Measurements from ENCODE around the gene GIMAP1. TPM values are rescaled to one million over a fixed set of nuclear protein-coding genes. Genes with fewer than 3 reads are reported as not detected.

Gene GIMAP1
- polyA plus RNA-seq, 1 donor from 2014 or later, result not detected

GRCh38 chr7:150733482-150734095, 17.2 kb downstream of the GIMAP1 start:
- Histone ChIP-seq H3K79me2 (replicated peaks; ENCODE audit: insufficient read depth, low read length) (no peaks in the 10 kb centered on the region), H3K9ac (ENCODE audit: low read length) (no peak overlapping the region), H3F3A (ENCODE audit: insufficient read depth, low read length, poor library complexity, severe bottlenecking) (no peaks in the 10 kb centered on the region), H3K27me3 (ENCODE audit: insufficient read depth, low read depth, low read length) (no peaks in the 10 kb centered on the region), H3K36me3 (ENCODE audit: insufficient read depth, low read length) (no peaks in the 10 kb centered on the region), H3K9me2 (ENCODE audit: insufficient read depth, low read length) (no peaks in the 10 kb centered on the region), H2AFZ (ENCODE audit: low read depth, low read length) (no peak overlapping the region), H3K9me3 (ENCODE audit: low read length) (no peaks in the 10 kb centered on the region), H3K27ac (ENCODE audit: low read length) (no peak overlapping the region), H4K20me1 (ENCODE audit: insufficient read depth) (no peaks in the 10 kb centered on the region), H3K4me3 (ENCODE audit: low read length) (no peak overlapping the region), H3K4me2 (ENCODE audit: low read length) (no peak overlapping the region)
- TF ChIP-seq EP300 (conservative IDR thresholded peaks at IDR 0.05; ENCODE audit: poor library complexity, severe bottlenecking), result no peak
- TF ChIP-seq MXI1 (conservative IDR thresholded peaks at IDR 0.05; ENCODE audit: poor library complexity, severe bottlenecking), result no peak
- TF ChIP-seq CTCF (IDR thresholded peaks at IDR 0.05; ENCODE audit: poor library complexity, severe bottlenecking), result no peak
- TF ChIP-seq TAF1 (IDR thresholded peaks at IDR 0.05; ENCODE audit: low read depth), result no peak
- TF ChIP-seq EZH2 (IDR thresholded peaks at IDR 0.05; ENCODE audit: borderline replicate concordance, insufficient read depth, low read length, poor library complexity, severe bottlenecking), result no peak
- TF ChIP-seq REST (IDR thresholded peaks at IDR 0.05; ENCODE audit: borderline replicate concordance), result no peak
- no peak for TF ChIP-seq POLR2AphosphoS5 (IDR thresholded peaks at IDR 0.05)
- no peak for TF ChIP-seq SMC3 (conservative IDR thresholded peaks at IDR 0.05; ENCODE audit: poor library complexity)
- no peak for TF ChIP-seq RAD21 (conservative IDR thresholded peaks at IDR 0.05)

GRCh38 chr7:150734254-150734653, 17.8 kb downstream of the GIMAP1 start:
- Histone ChIP-seq H3K79me2 (replicated peaks; ENCODE audit: insufficient read depth, low read length) (no peaks in the 10 kb centered on the region), H3K4me2 (ENCODE audit: low read length) (no peak overlapping the region), H3K4me3 (ENCODE audit: low read length) (no peak overlapping the region), H3F3A (ENCODE audit: insufficient read depth, low read length, poor library complexity, severe bottlenecking) (no peaks in the 10 kb centered on the region), H3K27me3 (ENCODE audit: insufficient read depth, low read depth, low read length) (no peaks in the 10 kb centered on the region), H3K9me2 (ENCODE audit: insufficient read depth, low read length) (no peaks in the 10 kb centered on the region), H3K27ac (ENCODE audit: low read length) (no peak overlapping the region), H3K36me3 (ENCODE audit: insufficient read depth, low read length) (no peaks in the 10 kb centered on the region), H3K9ac (ENCODE audit: low read length) (no peak overlapping the region), H4K20me1 (ENCODE audit: insufficient read depth) (no peaks in the 10 kb centered on the region), H3K9me3 (ENCODE audit: low read length) (no peaks in the 10 kb centered on the region), H2AFZ (ENCODE audit: low read depth, low read length) (no peak overlapping the region)
- no peak for TF ChIP-seq MXI1 (conservative IDR thresholded peaks at IDR 0.05; ENCODE audit: poor library complexity, severe bottlenecking)
